ENCODE data around the gene ACKR1. TPM values are rescaled to one million over a fixed set of nuclear protein-coding genes. Genes with fewer than 3 reads are reported as not detected.

The ACKR1 gene
- total and polyA plus RNA-seq, 7 donors: 3.2 to 74.9 (median 33.5) TPM

DNA sequence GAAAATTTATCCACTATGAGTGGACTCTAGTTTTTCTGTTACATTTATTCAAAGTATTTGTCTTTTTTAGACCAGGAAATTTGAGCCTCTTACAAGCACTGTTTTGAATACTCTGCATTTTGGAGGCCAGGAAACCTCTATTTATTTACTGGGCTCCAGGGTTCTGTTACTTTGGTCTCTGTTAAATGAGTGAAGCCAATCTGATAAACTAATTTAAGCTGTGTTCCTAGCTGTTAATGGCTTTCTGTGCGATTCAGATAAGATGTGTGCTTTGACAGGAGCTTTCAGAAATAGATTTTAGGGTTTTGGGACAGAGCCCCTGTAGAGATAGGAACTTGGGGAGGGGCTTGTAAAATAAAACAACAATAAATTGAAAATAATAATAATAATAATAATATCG is 23.9 kb downstream of the ACKR1 start:
- intact Hi-C loops (cut with DNase I): no loop called here

GRCh38 chr1:159229260-159229885 is 24.7 kb downstream of the ACKR1 start:
- intact Hi-C loops (cut with DNase I): no loop called here
- TF ChIP-seq POLR2AphosphoS5 (IDR thresholded peaks at IDR 0.05) (no peak), EP300 (IDR thresholded peaks at IDR 0.05) (no peak)
- TF ChIP-seq, protein P1, sequence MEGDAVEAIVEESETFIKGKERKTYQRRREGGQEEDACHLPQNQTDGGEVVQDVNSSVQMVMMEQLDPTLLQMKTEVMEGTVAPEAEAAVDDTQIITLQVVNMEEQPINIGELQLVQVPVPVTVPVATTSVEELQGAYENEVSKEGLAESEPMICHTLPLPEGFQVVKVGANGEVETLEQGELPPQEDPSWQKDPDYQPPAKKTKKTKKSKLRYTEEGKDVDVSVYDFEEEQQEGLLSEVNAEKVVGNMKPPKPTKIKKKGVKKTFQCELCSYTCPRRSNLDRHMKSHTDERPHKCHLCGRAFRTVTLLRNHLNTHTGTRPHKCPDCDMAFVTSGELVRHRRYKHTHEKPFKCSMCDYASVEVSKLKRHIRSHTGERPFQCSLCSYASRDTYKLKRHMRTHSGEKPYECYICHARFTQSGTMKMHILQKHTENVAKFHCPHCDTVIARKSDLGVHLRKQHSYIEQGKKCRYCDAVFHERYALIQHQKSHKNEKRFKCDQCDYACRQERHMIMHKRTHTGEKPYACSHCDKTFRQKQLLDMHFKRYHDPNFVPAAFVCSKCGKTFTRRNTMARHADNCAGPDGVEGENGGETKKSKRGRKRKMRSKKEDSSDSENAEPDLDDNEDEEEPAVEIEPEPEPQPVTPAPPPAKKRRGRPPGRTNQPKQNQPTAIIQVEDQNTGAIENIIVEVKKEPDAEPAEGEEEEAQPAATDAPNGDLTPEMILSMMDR (IDR thresholded peaks at IDR 0.05): no peak
- Histone ChIP-seq H3K4me3 (no peak overlapping the region), H3K9me3 (no peaks in the 10 kb centered on the region), H3K4me1 (no peaks in the 10 kb centered on the region), H3K36me3 (no peaks in the 10 kb centered on the region), H3K27me3 (no peaks in the 10 kb centered on the region), H3K27ac (no peak overlapping the region)
- DNase-seq: no peak
- WGBS, 2 donors: 66 to 82% methylated on average over 8 of the region's 8 CpGs

More for the DNA sequence above, 23.9 kb downstream of the ACKR1 start:
- H3K27ac ChIP-seq: no peak overlapping the region
- no peak overlapping the region for H3K4me3 ChIP-seq
- H3K36me3 ChIP-seq: no peaks in the 10 kb centered on the region
- H3K4me1 ChIP-seq: no peaks in the 10 kb centered on the region
- no peaks in the 10 kb centered on the region for H3K27me3 ChIP-seq
- DNase-seq: no peak
- 66 to 71% methylated on average over 2 of the region's 2 CpGs for WGBS, 2 donors
- no peaks in the 10 kb centered on the region for H3K9me3 ChIP-seq
- TF ChIP-seq, protein P1 (IDR thresholded peaks at IDR 0.05): no peak
- TF ChIP-seq EP300 (IDR thresholded peaks at IDR 0.05) (no peak), POLR2A (IDR thresholded peaks at IDR 0.05) (no peak), POLR2AphosphoS5 (IDR thresholded peaks at IDR 0.05) (no peak)

DNA sequence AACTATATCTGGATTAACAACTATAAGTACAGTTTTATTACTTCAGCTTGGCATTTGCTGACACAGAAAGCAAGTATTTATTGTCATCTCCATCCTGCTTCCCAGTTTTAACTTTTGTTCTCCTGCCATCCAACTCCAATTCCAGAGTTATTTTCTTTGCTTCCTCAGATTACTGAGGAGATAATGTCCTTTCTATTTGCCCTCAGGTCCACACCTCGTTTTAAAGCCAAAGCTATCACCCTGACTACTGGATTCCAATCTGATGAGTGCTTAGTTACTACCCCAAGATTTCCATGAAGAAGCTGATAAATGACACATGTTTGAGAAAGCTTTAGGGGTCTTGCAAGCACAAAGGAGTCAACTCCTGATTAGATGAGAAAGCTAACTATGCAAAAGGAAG is 25.2 kb downstream of the ACKR1 start:
- Histone ChIP-seq H3K4me3 (no peak overlapping the region), H3K9me3 (no peaks in the 10 kb centered on the region), H3K36me3 (no peaks in the 10 kb centered on the region), H3K27me3 (no peaks in the 10 kb centered on the region), H3K4me1 (no peaks in the 10 kb centered on the region), H3K27ac (no peak overlapping the region)
- TF ChIP-seq, protein P1 (IDR thresholded peaks at IDR 0.05): no peak
- TF ChIP-seq POLR2AphosphoS5 (IDR thresholded peaks at IDR 0.05) (no peak), POLR2A (IDR thresholded peaks at IDR 0.05) (no peak), EP300 (IDR thresholded peaks at IDR 0.05) (no peak)
- WGBS, 2 donors: 4 to 26% methylated on average over 1 of the region's 1 CpG
- intact Hi-C loops (cut with DNase I): no loop called here
- DNase-seq: no peak

DNA sequence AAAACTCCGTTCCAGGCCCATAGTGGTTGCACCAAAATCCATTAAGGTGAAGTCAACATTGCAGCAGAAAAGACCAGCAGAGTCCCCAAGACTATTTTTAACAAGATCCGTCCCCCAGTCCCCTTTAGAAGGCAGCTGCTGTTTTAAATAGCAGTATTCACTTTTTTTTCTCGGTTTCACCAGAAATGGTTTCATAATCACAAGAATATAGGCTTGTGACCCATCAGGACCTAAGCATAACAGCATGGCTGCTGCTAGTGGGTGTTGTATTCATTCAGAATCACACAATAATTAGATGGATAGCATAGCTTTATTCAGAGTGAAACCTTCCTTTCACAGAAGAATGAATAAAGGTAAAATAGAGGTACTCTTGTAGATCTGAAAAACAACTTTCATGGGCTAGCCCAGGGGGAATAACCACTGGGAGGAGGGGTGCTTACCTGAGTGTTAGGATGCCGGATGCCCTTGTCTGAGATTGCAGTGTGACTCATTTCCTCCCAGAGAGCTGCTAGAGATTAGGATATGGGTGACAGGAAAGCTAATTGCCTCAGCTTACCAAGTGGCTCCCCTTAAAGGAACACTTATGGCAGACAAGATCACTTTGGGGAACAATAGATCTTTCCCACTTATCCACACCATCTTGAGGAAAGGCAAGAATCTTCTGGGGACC is 35.0 kb downstream of the ACKR1 start:
- intact Hi-C loops (cut with DNase I): no loop called here
- Histone ChIP-seq H3K9me3 (no peaks in the 10 kb centered on the region), H3K27me3 (no peaks in the 10 kb centered on the region), H3K4me3 (no peak overlapping the region), H3K4me1 (no peaks in the 10 kb centered on the region), H3K36me3 (no peaks in the 10 kb centered on the region), H3K27ac (no peak overlapping the region)
- no peak for DNase-seq
- TF ChIP-seq POLR2AphosphoS5 (IDR thresholded peaks at IDR 0.05) (no peak), POLR2A (IDR thresholded peaks at IDR 0.05) (no peak), EP300 (IDR thresholded peaks at IDR 0.05) (no peak)
- TF ChIP-seq, protein P1 (IDR thresholded peaks at IDR 0.05): no peak
- 61 to 67% methylated on average over 4 of the region's 4 CpGs for WGBS, 2 donors

Data from sigmoid colon (tissue), 7 donors.